Bronchial epithelial cell (primary cell): ENCODE measurements around the gene CHD3. TPM values are rescaled to one million over a fixed set of nuclear protein-coding genes. Genes with fewer than 3 reads are reported as not detected.

Experiments
- DNase-seq: peaks from one replicate; pipeline ENCODE4 v3.0.0-alpha.2; 2010; ENCODE audit warnings: low read depth
- FAIRE-seq: peaks from 2 replicates; lab custom pipeline; 2011; peaks lifted over from hg19 to GRCh38; lab: Jason Lieb, UNC
- H3K27me3 ChIP-seq: 2 replicates; pipeline ENCODE4 v1.5.1; 2011; ENCODE audit warnings: low read length; ENCODE audit not compliant: control insufficient read depth, insufficient read depth
- H3K36me3 ChIP-seq: 2 replicates; pipeline ENCODE4 v1.5.1; 2011; ENCODE audit warnings: low read length; ENCODE audit not compliant: control insufficient read depth, insufficient read depth
- H3K4me3 ChIP-seq: 2 replicates; pipeline ENCODE4 v1.5.1; 2011; ENCODE audit warnings: mild to moderate bottlenecking, low read depth, low read length, control low read depth
- total RNA-seq: library from RNA; depleted of rRNA; stranded (reverse); fragments of >200 nt; gene quantifications from 2 replicates; pipeline ENCODE4 v1.2.1, GENCODE V29; 2014
- TF ChIP-seq, protein P1 (sequence below): IDR thresholded peaks from 2 replicates; pipeline ENCODE4 v1.5.1; 2011; ENCODE audit warnings: mild to moderate bottlenecking, moderate library complexity, low read length, control low read depth, inconsistent platforms; ENCODE audit not compliant: insufficient read depth, severe bottlenecking

The CHD3 gene
- total RNA-seq, 1 donor from 2014 or later, result 41.3 TPM

DNA sequence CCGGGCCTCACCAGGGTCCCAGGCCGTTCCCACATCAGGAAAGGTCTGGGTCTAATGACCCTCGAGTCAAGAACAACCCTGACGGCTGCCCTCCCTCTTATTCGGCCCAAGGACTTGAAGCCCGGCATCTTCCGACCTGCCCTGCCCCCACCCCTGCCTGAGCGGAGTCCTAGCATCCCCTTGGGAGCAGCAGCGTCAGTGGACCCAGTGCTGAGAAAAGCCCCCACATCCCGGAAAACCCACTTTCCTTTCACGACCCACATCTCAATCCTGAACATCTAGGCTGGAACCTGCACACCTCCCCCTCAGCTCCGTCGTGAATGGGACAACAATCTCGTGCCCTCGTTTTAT is 33.0 kb upstream of the CHD3 start:
- no peak overlapping the region for H3K4me3 ChIP-seq
- H3K36me3 ChIP-seq, result peaks cover 31% of the 10 kb centered on the region
- FAIRE-seq (no peak), DNase-seq (no peak)
- no peaks in the 10 kb centered on the region for H3K27me3 ChIP-seq
- TF ChIP-seq, protein P1, sequence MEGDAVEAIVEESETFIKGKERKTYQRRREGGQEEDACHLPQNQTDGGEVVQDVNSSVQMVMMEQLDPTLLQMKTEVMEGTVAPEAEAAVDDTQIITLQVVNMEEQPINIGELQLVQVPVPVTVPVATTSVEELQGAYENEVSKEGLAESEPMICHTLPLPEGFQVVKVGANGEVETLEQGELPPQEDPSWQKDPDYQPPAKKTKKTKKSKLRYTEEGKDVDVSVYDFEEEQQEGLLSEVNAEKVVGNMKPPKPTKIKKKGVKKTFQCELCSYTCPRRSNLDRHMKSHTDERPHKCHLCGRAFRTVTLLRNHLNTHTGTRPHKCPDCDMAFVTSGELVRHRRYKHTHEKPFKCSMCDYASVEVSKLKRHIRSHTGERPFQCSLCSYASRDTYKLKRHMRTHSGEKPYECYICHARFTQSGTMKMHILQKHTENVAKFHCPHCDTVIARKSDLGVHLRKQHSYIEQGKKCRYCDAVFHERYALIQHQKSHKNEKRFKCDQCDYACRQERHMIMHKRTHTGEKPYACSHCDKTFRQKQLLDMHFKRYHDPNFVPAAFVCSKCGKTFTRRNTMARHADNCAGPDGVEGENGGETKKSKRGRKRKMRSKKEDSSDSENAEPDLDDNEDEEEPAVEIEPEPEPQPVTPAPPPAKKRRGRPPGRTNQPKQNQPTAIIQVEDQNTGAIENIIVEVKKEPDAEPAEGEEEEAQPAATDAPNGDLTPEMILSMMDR, result no peak

DNA sequence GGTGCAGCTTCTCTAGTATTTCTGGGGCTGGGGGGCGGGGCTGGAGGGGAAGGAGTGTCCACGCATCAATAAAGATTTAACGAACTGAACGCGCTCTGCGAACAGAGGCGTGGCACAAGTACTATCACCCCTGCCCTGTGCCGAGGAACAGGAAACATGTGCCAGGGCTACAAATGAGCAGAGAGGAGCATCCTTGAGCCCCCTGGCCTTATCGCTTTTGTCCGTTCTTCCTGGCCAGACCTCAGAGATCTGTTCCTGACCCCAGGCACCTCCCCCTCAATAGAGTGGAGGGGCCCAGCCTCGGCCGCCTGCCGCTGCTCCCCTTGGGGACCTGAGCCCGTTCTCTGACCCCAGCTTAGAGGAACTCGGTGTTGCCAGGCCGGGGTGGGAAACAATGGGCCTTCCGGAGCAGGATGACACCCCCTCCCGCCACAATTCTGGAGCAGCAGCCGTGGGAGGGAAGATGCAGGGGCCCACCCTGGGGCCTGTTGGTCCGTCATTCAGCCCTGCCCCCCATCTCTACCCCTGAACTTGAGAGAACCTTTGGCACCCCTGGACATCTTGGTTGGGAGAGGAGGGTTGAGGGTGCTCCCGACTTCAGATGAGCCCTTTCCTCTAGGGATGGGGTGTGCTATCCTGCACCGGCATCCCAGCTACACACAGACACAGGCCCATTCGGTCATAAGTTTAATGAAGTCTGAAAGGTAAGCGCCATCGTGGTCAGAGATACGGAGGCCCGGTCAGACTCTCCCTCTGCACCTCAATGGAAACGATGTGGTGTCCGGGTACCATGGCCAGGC is 32.4 kb upstream of the CHD3 start:
- peak overlapping the region; percentile 56 for H3K4me3 ChIP-seq
- FAIRE-seq, result no peak

GRCh38 chr17:7856811-7857712 is 31.5 kb upstream of the CHD3 start, which contains the start of gene NAA38:
TSS of gene NAA38 (minus strand) at chr17:7857559. CDS start at chr17:7857463, 96 bp downstream.
- DNase-seq (peak; percentile 98), FAIRE-seq (no peak)
- TF ChIP-seq, protein P1, result peak; percentile 64

More for the DNA sequence above, 32.4 kb upstream of the CHD3 start:
- Histone ChIP-seq H3K36me3 (peaks cover 25% of the 10 kb centered on the region), H3K27me3 (no peaks in the 10 kb centered on the region)
- TF ChIP-seq, protein P1, result no peak
- no peak for DNase-seq

GRCh38 chr17:7857713-7858521 is 30.7 kb upstream of the CHD3 start, which contains the start of gene CYB5D1:
TSS of gene CYB5D1 (plus strand) at chr17:7858003. CDS start at chr17:7858135, 132 bp downstream.
- TF ChIP-seq, protein P1, result no peak
- Histone ChIP-seq H3K27me3 (no peaks in the 10 kb centered on the region), H3K36me3 (peaks cover 11% of the 10 kb centered on the region), H3K4me3 (peak within 1 kb of the TSS; percentile 56)
- no peak for DNase-seq
- no peak for FAIRE-seq

More at GRCh38 chr17:7856811-7857712, 31.5 kb upstream of the CHD3 start, which contains the start of gene NAA38:
- peak within 1 kb of the TSS; percentile 56 for H3K4me3 ChIP-seq
- H3K36me3 ChIP-seq, result peaks cover 20% of the 10 kb centered on the region
- H3K27me3 ChIP-seq, result no peaks in the 10 kb centered on the region

- H3K27me3 ChIP-seq, result no peaks in the 10 kb centered on the region
- TF ChIP-seq, protein P1, result peak; percentile 49
- peak overlapping the region; percentile 56 for H3K4me3 ChIP-seq
- peaks cover 8% of the 10 kb centered on the region for H3K36me3 ChIP-seq
- FAIRE-seq, result no peak
- DNase-seq, result no peak
Measured at GRCh38 chr17:7858522-7858810, 30.1 kb upstream of the CHD3 start.
